Thyroid gland (tissue), 4 donors: ENCODE measurements around the gene EGFR. TPM values are rescaled to one million over a fixed set of nuclear protein-coding genes. Genes with fewer than 3 reads are reported as not detected.

Experiments used
- DNase-seq, 2 donors: peaks; one replicate each; pipeline ENCODE4 v3.0.0-alpha.2; 2019
- H3K27ac ChIP-seq, 3 donors: fragments of 200-600 bp; sonication (generic); 1 replicate in 2 of 3; 2 replicates in 1 of 3; pipeline ENCODE4 v1.5.1; 2016 to 2019; ENCODE audit warnings: mild to moderate bottlenecking in 1 of 3, moderate library complexity in 1 of 3
- H3K27me3 ChIP-seq: fragments of 200-600 bp; sonication (generic); one replicate; pipeline ENCODE4 v1.5.1; 2019
- H3K36me3 ChIP-seq, 2 donors: fragments of 200-600 bp; sonication (generic); one replicate each; pipeline ENCODE4 v1.5.1; 2016 to 2019
- H3K4me1 ChIP-seq, 2 donors: fragments of 200-600 bp; sonication (generic); one replicate each; pipeline ENCODE4 v1.5.1; 2017 to 2019
- H3K4me3 ChIP-seq, 3 donors: fragments of 200-600 bp; sonication (generic); replicated peaks in 1 of 3; 1 replicate in 2 of 3; 2 replicates in 1 of 3; pipeline ENCODE4 v1.5.1; 2016; ENCODE audit warnings: mild to moderate bottlenecking in 1 of 3
- H3K9me3 ChIP-seq: fragments of 200-600 bp; sonication (generic); one replicate; pipeline ENCODE4 v1.5.1; 2017
- POLR2A ChIP-seq, 2 donors: fragments of 450-650 bp; IDR thresholded peaks; one replicate each; pipeline ENCODE4 v1.6.1; 2017; ENCODE audit warnings: antibody characterized with exemption in 2 of 2, mild to moderate bottlenecking in 2 of 2, moderate library complexity in 1 of 2
- WGBS, 2 donors: methylation state at CpG; one replicate each; pipeline ENCODE4 v1.1.5; 2017; 5-methylcytosine and 5-hydroxymethylcytosine counted together
- intact Hi-C: fragments of 100-400 bp; cut with DNase I; formaldehyde crosslinking; loops from one replicate; pipeline ENCODE4 v1.15.1; 2023
- total RNA-seq, 4 donors: library from RNA; depleted of rRNA; stranded (reverse); fragments of >200 nt; gene quantifications; one replicate each; pipeline ENCODE4 v1.2.3, GENCODE V29; 2016
- TF ChIP-seq, protein P1 (sequence below), 6 experiments: fragments of 200-600 bp in 3 of 6; fragments of 450-650 bp in 3 of 6; sonication (generic) in 3 of 6; IDR thresholded peaks; one replicate each; pipeline ENCODE4 v1.5.1; 2016 to 2019; ENCODE audit warnings: antibody characterized with exemption in 6 of 6, mild to moderate bottlenecking in 2 of 6, inconsistent platforms in 1 of 6, moderate library complexity in 1 of 6

Gene EGFR
- total RNA-seq, 4 donors from 2014 or later: 57.5 to 96.2 (median 84.7) TPM

DNA sequence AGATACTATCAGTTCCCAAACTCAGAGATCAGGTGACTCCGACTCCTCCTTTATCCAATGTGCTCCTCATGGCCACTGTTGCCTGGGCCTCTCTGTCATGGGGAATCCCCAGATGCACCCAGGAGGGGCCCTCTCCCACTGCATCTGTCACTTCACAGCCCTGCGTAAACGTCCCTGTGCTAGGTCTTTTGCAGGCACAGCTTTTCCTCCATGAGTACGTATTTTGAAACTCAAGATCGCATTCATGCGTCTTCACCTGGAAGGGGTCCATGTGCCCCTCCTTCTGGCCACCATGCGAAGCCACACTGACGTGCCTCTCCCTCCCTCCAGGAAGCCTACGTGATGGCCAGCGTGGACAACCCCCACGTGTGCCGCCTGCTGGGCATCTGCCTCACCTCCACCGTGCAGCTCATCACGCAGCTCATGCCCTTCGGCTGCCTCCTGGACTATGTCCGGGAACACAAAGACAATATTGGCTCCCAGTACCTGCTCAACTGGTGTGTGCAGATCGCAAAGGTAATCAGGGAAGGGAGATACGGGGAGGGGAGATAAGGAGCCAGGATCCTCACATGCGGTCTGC, 162.2 kb downstream of the EGFR start:
- H3K27me3 ChIP-seq: no peaks in the 10 kb centered on the region
- no peaks in the 10 kb centered on the region for H3K9me3 ChIP-seq
- TF ChIP-seq, protein P1, sequence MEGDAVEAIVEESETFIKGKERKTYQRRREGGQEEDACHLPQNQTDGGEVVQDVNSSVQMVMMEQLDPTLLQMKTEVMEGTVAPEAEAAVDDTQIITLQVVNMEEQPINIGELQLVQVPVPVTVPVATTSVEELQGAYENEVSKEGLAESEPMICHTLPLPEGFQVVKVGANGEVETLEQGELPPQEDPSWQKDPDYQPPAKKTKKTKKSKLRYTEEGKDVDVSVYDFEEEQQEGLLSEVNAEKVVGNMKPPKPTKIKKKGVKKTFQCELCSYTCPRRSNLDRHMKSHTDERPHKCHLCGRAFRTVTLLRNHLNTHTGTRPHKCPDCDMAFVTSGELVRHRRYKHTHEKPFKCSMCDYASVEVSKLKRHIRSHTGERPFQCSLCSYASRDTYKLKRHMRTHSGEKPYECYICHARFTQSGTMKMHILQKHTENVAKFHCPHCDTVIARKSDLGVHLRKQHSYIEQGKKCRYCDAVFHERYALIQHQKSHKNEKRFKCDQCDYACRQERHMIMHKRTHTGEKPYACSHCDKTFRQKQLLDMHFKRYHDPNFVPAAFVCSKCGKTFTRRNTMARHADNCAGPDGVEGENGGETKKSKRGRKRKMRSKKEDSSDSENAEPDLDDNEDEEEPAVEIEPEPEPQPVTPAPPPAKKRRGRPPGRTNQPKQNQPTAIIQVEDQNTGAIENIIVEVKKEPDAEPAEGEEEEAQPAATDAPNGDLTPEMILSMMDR (IDR thresholded peaks at IDR 0.05): no peak
- TF ChIP-seq POLR2A (IDR thresholded peaks at IDR 0.05): no peak
- peaks cover 25 to 27% of the 10 kb centered on the region in 2 donors for H3K4me1 ChIP-seq
- H3K4me3 ChIP-seq: no peak overlapping the region
- 94 to 97% methylated on average over 19 of the region's 19 CpGs for WGBS, 2 donors
- DNase-seq: no peak
- intact Hi-C loops: no loop called here
- H3K36me3 ChIP-seq: peaks cover 9 to 13% of the 10 kb centered on the region in 2 donors
- no peak overlapping the region for H3K27ac ChIP-seq

DNA sequence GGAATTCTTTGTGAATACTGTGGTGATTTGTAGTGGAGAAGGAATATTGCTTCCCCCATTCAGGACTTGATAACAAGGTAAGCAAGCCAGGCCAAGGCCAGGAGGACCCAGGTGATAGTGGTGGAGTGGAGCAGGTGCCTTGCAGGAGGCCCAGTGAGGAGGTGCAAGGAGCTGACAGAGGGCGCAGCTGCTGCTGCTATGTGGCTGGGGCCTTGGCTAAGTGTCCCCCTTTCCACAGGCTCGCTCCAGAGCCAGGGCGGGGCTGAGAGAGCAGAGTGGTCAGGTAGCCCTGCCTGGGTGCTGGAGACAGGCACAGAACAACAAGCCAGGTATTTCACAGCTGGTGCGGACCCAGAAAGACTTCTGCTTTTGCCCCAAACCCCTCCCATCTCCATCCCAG, 162.9 kb downstream of the EGFR start:
- Histone ChIP-seq H3K9me3 (no peaks in the 10 kb centered on the region), H3K4me1 (peaks cover 20 to 23% of the 10 kb centered on the region in 2 donors), H3K36me3 (peaks cover 10 to 13% of the 10 kb centered on the region in 2 donors), H3K27ac (no peak overlapping the region), H3K27me3 (no peaks in the 10 kb centered on the region), H3K4me3 (no peak overlapping the region)
- no peak for DNase-seq
- intact Hi-C loops: no loop called here
- no peak for TF ChIP-seq POLR2A (IDR thresholded peaks at IDR 0.05)
- TF ChIP-seq, protein P1 (IDR thresholded peaks at IDR 0.05): no peak
- WGBS, 2 donors: 96% methylated on average over 4 of the region's 4 CpGs

DNA sequence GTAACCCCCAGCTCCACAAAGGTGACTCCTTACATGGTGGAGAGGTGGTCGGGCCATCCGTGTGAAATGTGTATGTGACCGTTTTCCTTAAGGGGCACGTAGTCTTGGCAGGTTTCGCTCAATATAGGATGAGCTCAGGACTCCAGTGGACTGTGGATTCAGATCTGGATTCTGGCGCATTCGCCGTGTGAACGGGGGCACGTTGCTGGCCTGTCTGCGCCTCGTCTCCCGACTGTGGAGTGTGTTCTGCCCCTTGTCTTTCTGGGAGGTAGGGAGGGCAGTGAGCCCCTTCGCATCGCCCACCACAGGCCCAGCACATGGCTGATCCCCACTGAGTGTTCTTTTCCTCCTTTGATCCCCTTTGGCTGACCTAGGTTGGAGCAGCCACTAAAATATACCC, 165.1 kb downstream of the EGFR start:
- intact Hi-C loops: no loop called here
- Histone ChIP-seq H3K36me3 (peaks cover 10 to 13% of the 10 kb centered on the region in 2 donors), H3K4me3 (no peak overlapping the region), H3K27me3 (no peaks in the 10 kb centered on the region), H3K27ac (no peak overlapping the region), H3K9me3 (no peaks in the 10 kb centered on the region), H3K4me1 (peaks cover 15 to 19% of the 10 kb centered on the region in 2 donors)
- DNase-seq: no peak
- TF ChIP-seq, protein P1 (IDR thresholded peaks at IDR 0.05): no peak
- no peak for TF ChIP-seq POLR2A (IDR thresholded peaks at IDR 0.05)
- 80 to 85% methylated on average over 14 to 15 of the region's 15 CpGs for WGBS, 2 donors

DNA sequence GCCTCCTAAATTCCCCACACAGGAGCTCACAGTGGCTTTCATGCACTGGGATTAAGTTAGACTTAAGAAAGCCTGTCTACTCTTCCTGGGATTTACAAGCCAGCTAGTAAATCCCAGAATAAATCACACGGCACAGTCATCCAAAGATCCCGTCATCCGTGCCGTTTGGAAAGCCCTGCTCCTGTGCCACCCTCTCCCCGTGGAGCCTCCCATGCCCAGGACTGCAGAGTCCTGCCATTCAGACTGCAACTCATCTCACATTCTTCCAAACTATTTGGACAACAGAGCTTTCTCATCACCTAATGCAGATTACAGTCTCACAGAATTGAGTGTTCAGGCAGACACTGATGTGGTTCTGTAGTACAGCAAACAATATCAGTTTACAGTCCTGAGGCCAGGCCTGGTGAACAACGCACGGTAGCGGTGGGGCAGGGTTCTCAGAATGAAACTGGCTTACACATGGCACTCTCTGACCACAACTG, 166.5 kb downstream of the EGFR start:
- no peaks in the 10 kb centered on the region for H3K27me3 ChIP-seq
- H3K9me3 ChIP-seq: no peaks in the 10 kb centered on the region
- no peak for DNase-seq
- 88 to 91% methylated on average over 8 of the region's 8 CpGs for WGBS, 2 donors
- TF ChIP-seq POLR2A (IDR thresholded peaks at IDR 0.05): no peak
- TF ChIP-seq, protein P1 (IDR thresholded peaks at IDR 0.05): no peak
- H3K4me3 ChIP-seq: no peak overlapping the region
- no peak overlapping the region for H3K27ac ChIP-seq
- peaks cover 30% of the 10 kb centered on the region in 2 donors for H3K4me1 ChIP-seq
- peaks cover 10 to 13% of the 10 kb centered on the region in 2 donors for H3K36me3 ChIP-seq
- intact Hi-C loops: no loop called here

DNA sequence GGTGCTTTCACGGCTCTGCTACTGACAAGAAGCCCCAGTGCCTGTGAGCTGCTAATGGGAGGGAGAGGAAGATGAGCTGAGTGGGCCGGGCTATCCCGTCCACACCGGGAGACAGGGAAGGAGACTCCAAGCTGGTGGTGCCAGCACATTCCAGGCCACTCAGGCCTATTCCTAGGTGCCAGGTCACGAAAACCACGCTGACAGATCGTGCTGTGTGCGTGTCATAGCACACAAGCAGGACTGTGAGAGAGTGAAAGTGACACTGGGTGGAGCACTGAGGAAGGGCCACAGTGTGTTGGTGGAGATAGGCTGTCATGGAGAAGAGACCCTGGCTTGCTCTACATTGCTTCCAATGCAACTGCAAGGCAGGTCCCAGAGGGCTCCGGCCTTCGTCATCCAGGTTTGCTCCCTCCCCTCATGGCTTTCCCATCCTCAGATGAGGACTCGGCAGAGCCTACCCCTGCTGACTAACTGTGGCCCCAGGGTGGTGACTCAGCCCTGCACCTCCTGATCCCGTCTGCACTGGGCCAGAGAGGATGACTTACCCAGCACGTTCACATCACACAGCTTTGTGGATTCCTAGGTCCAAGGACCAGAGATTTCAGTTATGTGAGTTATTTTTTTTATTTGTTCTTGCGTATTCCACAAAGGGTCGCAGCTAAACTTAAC, 167.3 kb downstream of the EGFR start:
- Histone ChIP-seq H3K9me3 (no peaks in the 10 kb centered on the region), H3K36me3 (peaks cover 10 to 11% of the 10 kb centered on the region in 2 donors), H3K27ac (no peak overlapping the region), H3K27me3 (no peaks in the 10 kb centered on the region), H3K4me3 (no peak overlapping the region), H3K4me1 (peaks cover 34 to 35% of the 10 kb centered on the region in 2 donors)
- WGBS, 2 donors: 88 to 89% methylated on average over 13 to 15 of the region's 15 CpGs
- DNase-seq: no peak
- TF ChIP-seq POLR2A (IDR thresholded peaks at IDR 0.05): no peak
- intact Hi-C loops: no loop called here
